Pancreas (tissue), 10 donors: Measurements from ENCODE around the gene COQ10A. TPM values are rescaled to one million over a fixed set of nuclear protein-coding genes. Genes with fewer than 3 reads are reported as not detected.
"Not testable (repeated sequence)": the region's sequence is repeated elsewhere in the genome, so short reads cannot be mapped to it uniquely, and the experiment has no call there.

Experiments
- ATAC-seq, 4 donors: fragments of 200-7000 bp; cut with Tn5 transposase; one replicate each; pipeline versions ENCODE4 v1.8.0 to v1.9.1; 2020; ENCODE audit warnings: mild to moderate bottlenecking in 4 of 4, moderate library complexity in 4 of 4
- DNase-seq, 6 donors: peaks; one replicate each; pipeline ENCODE4 v3.0.0-alpha.2; 2020
- FAIRE-seq: peaks from 2 replicates; lab custom pipeline; 2012; peaks lifted over from hg19 to GRCh38; lab: Jason Lieb, UNC
- H3K27ac ChIP-seq, 4 donors: fragments of 200-600 bp; sonication (generic); 1 replicate in 3 of 4; 2 replicates in 1 of 4; pipeline versions ENCODE4 v1.5.0 to v1.8.0; 2020
- H3K27me3 ChIP-seq, 4 donors: fragments of 200-600 bp; one replicate each; pipeline ENCODE4 v1.8.0; 2021
- H3K36me3 ChIP-seq, 3 donors: fragments of 200-600 bp; sonication (generic) in 1 of 3; one replicate each; pipeline versions ENCODE4 v1.5.0 to v1.8.0; 2020 to 2021
- H3K4me1 ChIP-seq, 3 donors: fragments of 200-600 bp; one replicate each; pipeline ENCODE4 v1.8.0; 2021
- H3K4me3 ChIP-seq, 4 donors: fragments of 200-600 bp; sonication (generic) in 2 of 4; one replicate each; pipeline versions ENCODE4 v1.5.0 to v1.8.0; 2020 to 2021
- H3K9me3 ChIP-seq, 4 donors: fragments of 200-600 bp; one replicate each; pipeline ENCODE4 v1.8.0; 2021
- WGBS, 2 donors: extraction: QIAGEN DNeasy Blood & Tissue Kit; methylation state at CpG; one replicate each; pipeline ENCODE4 v1.1.7; 2013; 5-methylcytosine and 5-hydroxymethylcytosine counted together
- intact Hi-C, 3 donors: fragments of 100-400 bp; cut with DNase I; formaldehyde crosslinking; loops; one replicate each; pipeline versions ENCODE4 v1.11.1 to v1.14.2; 2022
- polyA plus RNA-seq, 2 donors: library from polyadenylated mRNA; stranded (reverse); fragments of 200-250 nt; gene quantifications; one replicate each; pipeline ENCODE4 v1.2.3, GENCODE V29; 2013
- total RNA-seq, 6 donors: library from RNA; stranded (reverse); fragmentation: NEBNext Ultra II Directional in 4 of 6; extraction: Animal tissue kit (Norgen Biotek cat#: 25700) in 4 of 6; gene quantifications; one replicate each; pipeline versions ENCODE4 v1.2.1 to v1.2.4, GENCODE V29; 2021 to 2023
- TF ChIP-seq, protein P1 (sequence below), 4 donors: fragments of 200-600 bp; sonication (generic) in 3 of 4; IDR thresholded peaks; one replicate each; pipeline versions ENCODE4 v1.5.0 to v1.8.0; 2021; ENCODE audit warnings: antibody characterized with exemption in 4 of 4
- donor health status: healthy with polysubstance abuse.
- donor health status: DM: no; HTN: no; CAD: no; lungs with moderate emphysema.
- donor health status: DM: no; HTN: no; CAD: no.
- donor health status: control.
- donor health status: control.
- donor health status: Bipolar disorder and iron deficiency.
- donor health status: DM: yes; HTN: yes; CAD: no.
- donor health status: DM: no; HTN: no; CAD: no.
- donor health status: DM: no; HTN: no; CAD: no.
- donor health status: DM: yes; HTN: yes; CAD: no.

COQ10A gene
- total and polyA plus RNA-seq, 8 donors: 8.0 to 36.4 (median 11.8) TPM

- peak overlapping the region; percentile 65 to 89 (median 83) for H3K27ac ChIP-seq
- ATAC-seq (no peak), FAIRE-seq (no peak), DNase-seq (no peak)
- peaks cover 0 to 16% (median 3%) of the 10 kb centered on the region in 3 donors for H3K36me3 ChIP-seq
- peaks cover 0 to 19% (median 0%) of the 10 kb centered on the region in 3 donors for H3K4me1 ChIP-seq
- H3K4me3 ChIP-seq: peak overlapping the region; percentile 74 to 94 (median 92)
- TF ChIP-seq, protein P1, sequence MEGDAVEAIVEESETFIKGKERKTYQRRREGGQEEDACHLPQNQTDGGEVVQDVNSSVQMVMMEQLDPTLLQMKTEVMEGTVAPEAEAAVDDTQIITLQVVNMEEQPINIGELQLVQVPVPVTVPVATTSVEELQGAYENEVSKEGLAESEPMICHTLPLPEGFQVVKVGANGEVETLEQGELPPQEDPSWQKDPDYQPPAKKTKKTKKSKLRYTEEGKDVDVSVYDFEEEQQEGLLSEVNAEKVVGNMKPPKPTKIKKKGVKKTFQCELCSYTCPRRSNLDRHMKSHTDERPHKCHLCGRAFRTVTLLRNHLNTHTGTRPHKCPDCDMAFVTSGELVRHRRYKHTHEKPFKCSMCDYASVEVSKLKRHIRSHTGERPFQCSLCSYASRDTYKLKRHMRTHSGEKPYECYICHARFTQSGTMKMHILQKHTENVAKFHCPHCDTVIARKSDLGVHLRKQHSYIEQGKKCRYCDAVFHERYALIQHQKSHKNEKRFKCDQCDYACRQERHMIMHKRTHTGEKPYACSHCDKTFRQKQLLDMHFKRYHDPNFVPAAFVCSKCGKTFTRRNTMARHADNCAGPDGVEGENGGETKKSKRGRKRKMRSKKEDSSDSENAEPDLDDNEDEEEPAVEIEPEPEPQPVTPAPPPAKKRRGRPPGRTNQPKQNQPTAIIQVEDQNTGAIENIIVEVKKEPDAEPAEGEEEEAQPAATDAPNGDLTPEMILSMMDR (IDR thresholded peaks at IDR 0.05): no peak
- WGBS, 2 donors: 11 to 12% methylated on average over 9 of the region's 9 CpGs
- intact Hi-C loops: loop anchor here in 1 of 3 donors (10.0 kb wide), 1 partner anchor 64 kb away; no protein-coding TSS in a partner anchor
- no peaks in the 10 kb centered on the region for H3K27me3 ChIP-seq
- H3K9me3 ChIP-seq: no peaks in the 10 kb centered on the region
Measured at GRCh38 chr12:56258820-56259183, 7.9 kb upstream of the COQ10A start.

- Histone ChIP-seq H3K27ac (no peak overlapping the region), H3K27me3 (no peaks in the 10 kb centered on the region), H3K9me3 (no peaks in the 10 kb centered on the region), H3K36me3 (peaks cover 0 to 1% (median 0%) of the 10 kb centered on the region in 3 donors), H3K4me3 (no peak overlapping the region), H3K4me1 (peaks cover 0 to 19% (median 0%) of the 10 kb centered on the region in 3 donors)
- intact Hi-C loops: no loop called here
- DNase-seq (no peak), ATAC-seq (no peak), FAIRE-seq (no peak)
- 93 to 94% methylated on average over 8 of the region's 8 CpGs for WGBS, 2 donors
- TF ChIP-seq, protein P1 (IDR thresholded peaks at IDR 0.05): no peak
Measured at GRCh38 chr12:56260380-56260779, 6.4 kb upstream of the COQ10A start.

- no peaks in the 10 kb centered on the region for H3K36me3 ChIP-seq
- H3K4me1 ChIP-seq: peaks cover 0 to 19% (median 0%) of the 10 kb centered on the region in 3 donors
- no peak overlapping the region for H3K4me3 ChIP-seq
- no peaks in the 10 kb centered on the region for H3K9me3 ChIP-seq
- no peak for FAIRE-seq
- WGBS, 2 donors: 83 to 87% methylated on average over 3 of the region's 3 CpGs
- DNase-seq: no peak
- no peak overlapping the region for H3K27ac ChIP-seq
- ATAC-seq: no peak
- intact Hi-C loops: no loop called here
- TF ChIP-seq, protein P1 (IDR thresholded peaks at IDR 0.05): no peak
- H3K27me3 ChIP-seq: no peaks in the 10 kb centered on the region
Measured at GRCh38 chr12:56260921-56261320, 5.8 kb upstream of the COQ10A start.

- Histone ChIP-seq H3K27me3 (no peaks in the 10 kb centered on the region), H3K36me3 (no peaks in the 10 kb centered on the region), H3K27ac (no peak overlapping the region), H3K4me1 (peaks cover 0 to 12% (median 0%) of the 10 kb centered on the region in 3 donors), H3K9me3 (no peaks in the 10 kb centered on the region), H3K4me3 (no peak overlapping the region)
- TF ChIP-seq, protein P1 (IDR thresholded peaks at IDR 0.05): no peak
- FAIRE-seq (no peak), DNase-seq (no peak), ATAC-seq (no peak)
- WGBS, 2 donors: 80 to 86% methylated on average over 5 of the region's 5 CpGs
- intact Hi-C loops: no loop called here
Measured at GRCh38 chr12:56261503-56262232, 5.1 kb upstream of the COQ10A start.

- H3K27ac ChIP-seq, FAIRE-seq, H3K36me3 ChIP-seq, H3K4me1 ChIP-seq, DNase-seq, H3K9me3 ChIP-seq, H3K27me3 ChIP-seq, intact Hi-C loops, ATAC-seq, H3K4me3 ChIP-seq: not testable (repeated sequence)
- 90 to 92% methylated on average over 7 of the region's 7 CpGs for WGBS, 2 donors
Measured at GRCh38 chr12:56262955-56263354, 3.8 kb upstream of the COQ10A start.

DNA sequence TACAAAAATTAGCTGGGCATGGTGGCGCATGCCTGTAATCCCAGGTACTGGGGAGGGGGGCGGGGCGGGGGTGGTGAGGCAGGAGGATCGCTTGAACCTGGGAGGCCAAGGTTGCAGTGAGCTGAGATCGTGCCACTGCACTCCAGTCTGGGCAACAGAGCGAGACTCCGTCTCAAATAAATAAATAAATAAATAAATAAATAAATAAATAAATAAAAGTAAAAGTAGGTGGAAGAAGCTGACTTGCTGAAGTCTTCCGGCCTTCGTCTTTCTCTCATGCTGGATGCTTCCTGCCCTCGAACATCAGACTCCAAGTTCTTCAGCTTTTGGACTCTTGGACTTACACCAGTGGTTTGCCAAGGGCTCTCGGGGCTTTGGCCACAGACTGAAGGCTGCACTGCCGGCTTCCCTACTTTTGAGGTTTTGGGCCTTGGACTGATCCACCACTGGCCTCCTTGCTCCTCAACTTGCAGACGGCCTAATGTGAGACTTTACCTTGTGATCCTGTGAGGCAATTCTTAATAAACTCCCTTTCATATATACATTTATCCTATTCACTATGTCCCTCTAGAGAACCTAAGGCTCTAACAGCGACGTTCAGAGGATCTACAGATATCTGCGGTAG lies 562 bp upstream of the COQ10A start:
- H3K36me3 ChIP-seq, DNase-seq, H3K27me3 ChIP-seq, FAIRE-seq, H3K4me1 ChIP-seq, intact Hi-C loops, H3K9me3 ChIP-seq: not testable (repeated sequence)
- Histone ChIP-seq H3K27ac (peak overlapping the region; percentile 94 to 98 (median 94)), H3K4me3 (peak overlapping the region; percentile 74 to 94 (median 81))
- WGBS, 2 donors: 45 to 47% methylated on average over 16 of the region's 16 CpGs
- peak in 2 of 4 donors; percentile 1 to 3 for ATAC-seq
